Fibroblast of the aortic adventitia (primary cell): ENCODE data around the gene KCTD15. TPM values are rescaled to one million over a fixed set of nuclear protein-coding genes. Genes with fewer than 3 reads are reported as not detected.

Experiments used
- DNase-seq: peaks from one replicate; pipeline ENCODE4 v3.0.0-alpha.2; 2010; ENCODE audit warnings: low read depth
- H3K4me3 ChIP-seq: 2 replicates; pipeline ENCODE4 v1.5.1; 2011; ENCODE audit warnings: low read depth, mild to moderate bottlenecking, control low read depth, low read length, moderate library complexity
- total RNA-seq: library from RNA; depleted of rRNA; stranded (reverse); fragments of >200 nt; gene quantifications from 2 replicates; pipeline ENCODE4 v1.2.3, GENCODE V29; 2012; ENCODE audit warnings: low replicate concordance
- TF ChIP-seq, protein P1 (sequence below): IDR thresholded peaks from 2 replicates; pipeline ENCODE4 v1.5.1; 2011; ENCODE audit warnings: mild to moderate bottlenecking, low read length, control low read depth, inconsistent platforms; ENCODE audit not compliant: insufficient read depth

Gene KCTD15
- total RNA-seq, 1 donor, result 13.3 TPM

GRCh38 chr19:33758541-33759013 lies 38.1 kb upstream of the KCTD15 start:
- DNase-seq, result no peak
- no peak overlapping the region for H3K4me3 ChIP-seq
- TF ChIP-seq, protein P1, sequence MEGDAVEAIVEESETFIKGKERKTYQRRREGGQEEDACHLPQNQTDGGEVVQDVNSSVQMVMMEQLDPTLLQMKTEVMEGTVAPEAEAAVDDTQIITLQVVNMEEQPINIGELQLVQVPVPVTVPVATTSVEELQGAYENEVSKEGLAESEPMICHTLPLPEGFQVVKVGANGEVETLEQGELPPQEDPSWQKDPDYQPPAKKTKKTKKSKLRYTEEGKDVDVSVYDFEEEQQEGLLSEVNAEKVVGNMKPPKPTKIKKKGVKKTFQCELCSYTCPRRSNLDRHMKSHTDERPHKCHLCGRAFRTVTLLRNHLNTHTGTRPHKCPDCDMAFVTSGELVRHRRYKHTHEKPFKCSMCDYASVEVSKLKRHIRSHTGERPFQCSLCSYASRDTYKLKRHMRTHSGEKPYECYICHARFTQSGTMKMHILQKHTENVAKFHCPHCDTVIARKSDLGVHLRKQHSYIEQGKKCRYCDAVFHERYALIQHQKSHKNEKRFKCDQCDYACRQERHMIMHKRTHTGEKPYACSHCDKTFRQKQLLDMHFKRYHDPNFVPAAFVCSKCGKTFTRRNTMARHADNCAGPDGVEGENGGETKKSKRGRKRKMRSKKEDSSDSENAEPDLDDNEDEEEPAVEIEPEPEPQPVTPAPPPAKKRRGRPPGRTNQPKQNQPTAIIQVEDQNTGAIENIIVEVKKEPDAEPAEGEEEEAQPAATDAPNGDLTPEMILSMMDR, result no peak

GRCh38 chr19:33759356-33759755 lies 37.3 kb upstream of the KCTD15 start:
- H3K4me3 ChIP-seq, result no peak overlapping the region
- no peak for DNase-seq
- TF ChIP-seq, protein P1, result no peak

DNA sequence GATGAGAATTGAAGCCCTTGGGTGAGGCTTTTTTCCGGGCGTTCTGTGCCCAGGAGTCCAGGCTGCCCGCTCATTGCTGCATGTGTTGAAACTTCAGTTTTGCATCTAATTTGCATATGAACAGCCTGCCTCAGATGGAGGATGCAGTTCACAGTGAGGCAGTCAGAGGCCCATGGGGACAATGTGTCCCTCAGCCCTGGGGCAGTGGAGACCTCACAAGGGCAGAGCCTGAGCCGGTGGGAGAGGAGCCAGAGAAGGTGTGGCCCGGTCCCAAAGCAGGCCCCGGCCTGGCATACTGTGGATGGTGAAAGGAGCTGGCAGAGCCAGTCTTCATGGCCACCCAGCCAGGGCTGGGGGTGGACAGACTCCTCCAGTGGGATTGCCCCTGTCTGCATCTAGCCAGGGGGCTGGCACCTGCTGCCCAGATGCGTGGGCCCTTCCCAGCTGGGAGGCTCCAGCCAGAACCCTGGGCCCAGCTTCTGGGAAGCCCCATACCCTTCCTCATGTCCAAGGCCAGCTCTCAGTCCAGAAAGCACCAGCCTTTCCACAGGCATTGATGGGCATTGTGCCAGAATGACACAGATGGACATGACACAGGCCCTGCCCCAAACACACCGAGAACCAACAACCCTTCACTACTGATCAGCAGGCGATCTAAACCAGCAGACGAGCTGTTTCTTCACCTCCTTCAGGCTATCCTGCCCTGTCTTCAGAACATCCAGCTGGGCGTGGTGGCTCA lies 32.9 kb upstream of the KCTD15 start:
- TF ChIP-seq, protein P1, result no peak
- DNase-seq, result no peak
- H3K4me3 ChIP-seq, result no peak overlapping the region

DNA sequence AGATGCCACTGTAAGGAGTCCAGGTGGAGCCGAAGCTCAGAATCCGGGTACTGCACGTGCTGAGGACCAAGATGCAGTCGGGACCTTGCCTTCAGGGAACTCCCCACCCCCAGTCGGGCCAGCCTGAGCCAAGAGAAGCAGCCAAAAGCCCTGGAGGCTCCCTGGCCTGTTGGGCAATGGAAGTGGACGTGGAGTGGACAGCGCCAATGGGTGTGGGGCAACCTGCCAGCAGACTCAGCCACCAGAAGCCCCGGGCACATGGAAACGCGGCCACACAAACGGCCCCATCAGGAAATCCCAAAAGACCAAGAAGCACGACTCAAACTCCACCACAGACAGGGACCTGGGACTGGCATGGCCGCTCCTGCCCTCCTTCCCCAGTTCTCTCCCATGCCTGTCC lies 30.0 kb upstream of the KCTD15 start:
- no peak overlapping the region for H3K4me3 ChIP-seq
- no peak for DNase-seq
- TF ChIP-seq, protein P1, result no peak

GRCh38 chr19:33767898-33768413 lies 28.7 kb upstream of the KCTD15 start:
- TF ChIP-seq, protein P1, result no peak
- H3K4me3 ChIP-seq, result no peak overlapping the region
- DNase-seq, result peak; percentile 10

GRCh38 chr19:33769208-33769607 lies 27.5 kb upstream of the KCTD15 start:
- DNase-seq, result no peak
- TF ChIP-seq, protein P1, result no peak
- H3K4me3 ChIP-seq, result no peak overlapping the region

DNA sequence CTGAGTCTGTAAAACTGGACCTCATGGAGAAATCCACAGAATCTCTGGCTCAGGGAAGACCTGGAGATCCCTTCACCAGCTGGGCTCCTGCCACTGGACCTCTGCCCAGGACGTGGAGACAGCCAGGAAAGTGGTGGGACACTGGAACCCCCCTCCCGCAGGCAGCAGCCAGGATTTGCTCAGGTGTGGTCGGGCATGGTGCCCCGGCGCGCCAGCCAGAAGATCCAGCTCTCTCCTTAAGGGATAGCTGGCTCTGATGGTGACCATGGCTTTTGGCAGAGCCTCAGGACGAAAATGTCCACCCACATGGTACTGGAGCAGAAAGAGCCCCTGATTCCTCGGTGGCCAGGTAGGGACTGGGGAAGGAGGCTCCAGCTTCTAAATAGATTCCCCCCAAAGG lies 26.6 kb upstream of the KCTD15 start:
- no peak overlapping the region for H3K4me3 ChIP-seq
- TF ChIP-seq, protein P1, result no peak
- DNase-seq, result no peak
